ENCODE results near the gene AMPD3.

AMPD3 gene

GRCh38 chr11:10494636-10495463, 39.8 kb downstream of the AMPD3 start:
- TF ChIP-seq CTCF (IDR thresholded peaks at IDR 0.05; ENCODE audit: insufficient read depth, low read depth, low read length, missing control alignments) = no peak
- no peak for DNase-seq (ENCODE audit: low read depth)
- no peak overlapping the region for H3K4me3 ChIP-seq (ENCODE audit: low read depth, low read length)

GRCh38 chr11:10495464-10495786, 40.4 kb downstream of the AMPD3 start:
- no peak for TF ChIP-seq CTCF (IDR thresholded peaks at IDR 0.05; ENCODE audit: insufficient read depth, low read depth, low read length, missing control alignments)
- no peak for DNase-seq (ENCODE audit: low read depth)

GRCh38 chr11:10496296-10496936, 41.4 kb downstream of the AMPD3 start:
- DNase-seq (ENCODE audit: low read depth) = no peak
- TF ChIP-seq CTCF (IDR thresholded peaks at IDR 0.05; ENCODE audit: insufficient read depth, low read depth, low read length, missing control alignments) = no peak
- H3K4me3 ChIP-seq (ENCODE audit: low read depth, low read length) = no peak overlapping the region

More at GRCh38 chr11:10495464-10495786, 40.4 kb downstream of the AMPD3 start:
- H3K4me3 ChIP-seq (ENCODE audit: low read depth, low read length) = no peak overlapping the region

- TF ChIP-seq CTCF (IDR thresholded peaks at IDR 0.05; ENCODE audit: insufficient read depth, low read depth, low read length, missing control alignments) = no peak
- no peak overlapping the region for H3K4me3 ChIP-seq (ENCODE audit: low read depth, low read length)
- DNase-seq (ENCODE audit: low read depth) = no peak
Measured at GRCh38 chr11:10497371-10498021, 42.4 kb downstream of the AMPD3 start.

GRCh38 chr11:10498022-10498400, 42.9 kb downstream of the AMPD3 start:
- H3K4me3 ChIP-seq (ENCODE audit: low read depth, low read length) = no peak overlapping the region
- DNase-seq (ENCODE audit: low read depth) = no peak
- TF ChIP-seq CTCF (IDR thresholded peaks at IDR 0.05; ENCODE audit: insufficient read depth, low read depth, low read length, missing control alignments) = no peak

- H3K4me3 ChIP-seq (ENCODE audit: low read depth, low read length) = no peak overlapping the region
- TF ChIP-seq CTCF (IDR thresholded peaks at IDR 0.05; ENCODE audit: insufficient read depth, low read depth, low read length, missing control alignments) = no peak
- no peak for DNase-seq (ENCODE audit: low read depth)
Measured at GRCh38 chr11:10498426-10499250, 43.6 kb downstream of the AMPD3 start.
